DMS53 treated with DMSO at 0.1 percent for 48 hours (cell line): ENCODE data around the gene LGALS7B.
"Not testable (repeated sequence)": the region's sequence is repeated elsewhere in the genome, so short reads cannot be mapped to it uniquely, and the experiment has no call there.

Experiments
- DNase-seq: peaks from one replicate; lab custom pipeline; 2025; ENCODE audit not compliant: unreplicated experiment; lab: John Stamatoyannopoulos, UW

LGALS7B gene

GRCh38 chr19:38788478-38789243 lies at the start of gene LGALS7B:
TSS of gene LGALS7B (plus strand) at chr19:38789200. CDS start at chr19:38789227, 27 bp downstream.
- no peak for DNase-seq

- DNase-seq: no peak
Measured at GRCh38 chr19:38739440-38740256, 49.4 kb upstream of the LGALS7B start.

GRCh38 chr19:38740257-38740592 lies 48.8 kb upstream of the LGALS7B start:
- no peak for DNase-seq

- DNase-seq: no peak
Measured at GRCh38 chr19:38740932-38741331, 48.1 kb upstream of the LGALS7B start.

GRCh38 chr19:38741670-38742069 lies 47.3 kb upstream of the LGALS7B start:
- no peak for DNase-seq

- DNase-seq: no peak
Measured at GRCh38 chr19:38742296-38742695, 46.7 kb upstream of the LGALS7B start.

GRCh38 chr19:38742906-38743305 lies 46.1 kb upstream of the LGALS7B start:
- no peak for DNase-seq

- no peak for DNase-seq
Measured at GRCh38 chr19:38743394-38744297, 45.4 kb upstream of the LGALS7B start.

- DNase-seq: no peak
Measured at GRCh38 chr19:38744298-38744681, 44.7 kb upstream of the LGALS7B start, which contains the start of gene CAPN12. TSS of gene CAPN12 (minus strand) at chr19:38744474. CDS start at chr19:38744165, 309 bp downstream.

GRCh38 chr19:38744874-38745273 lies 44.1 kb upstream of the LGALS7B start:
- DNase-seq: no peak

GRCh38 chr19:38745316-38745715 lies 43.7 kb upstream of the LGALS7B start:
- DNase-seq: no peak

- DNase-seq: not testable (repeated sequence)
Measured at GRCh38 chr19:38753783-38754182, 35.2 kb upstream of the LGALS7B start.

- not testable (repeated sequence) for DNase-seq
Measured at GRCh38 chr19:38754196-38754595, 34.8 kb upstream of the LGALS7B start.

GRCh38 chr19:38759590-38760003 lies 29.4 kb upstream of the LGALS7B start:
- DNase-seq: no peak

- DNase-seq: not testable (repeated sequence)
Measured at GRCh38 chr19:38760805-38761517, 28.0 kb upstream of the LGALS7B start.

- not testable (repeated sequence) for DNase-seq
Measured at GRCh38 chr19:38761884-38762389, 27.1 kb upstream of the LGALS7B start.

GRCh38 chr19:38763795-38764220 lies 25.2 kb upstream of the LGALS7B start:
- DNase-seq: no peak

GRCh38 chr19:38765214-38765613 lies 23.8 kb upstream of the LGALS7B start:
- DNase-seq: no peak

GRCh38 chr19:38766276-38767047 lies 22.5 kb upstream of the LGALS7B start:
- no peak for DNase-seq
